K562 (cell line): ENCODE results near the gene CHCHD10. TPM values are rescaled to one million over a fixed set of nuclear protein-coding genes. Genes with fewer than 3 reads are reported as not detected.

ENCODE experiments used
- CHD2 ChIP-seq: IDR thresholded peaks from 2 replicates; pipeline ENCODE4 v1.6.1; 2011; ENCODE audit warnings: low read depth, low read length
- FIP1L1 ChIP-seq: fragments of 200-400 bp; formaldehyde crosslinking; IDR thresholded peaks from 2 replicates; pipeline ENCODE4 v1.6.1; 2018; ENCODE audit warnings: mild to moderate bottlenecking, low read depth, low read length; ENCODE audit not compliant: poor library complexity, severe bottlenecking
- FOXP1 ChIP-seq: sonication (generic); formaldehyde crosslinking; IDR thresholded peaks from 2 replicates; pipeline ENCODE4 v1.8.0; 2022; ENCODE audit warnings: mild to moderate bottlenecking, missing genetic modification reagents
- KAT7 ChIP-seq: sonication (generic); formaldehyde crosslinking; IDR thresholded peaks from 2 replicates; pipeline ENCODE4 v1.8.0; 2022; ENCODE audit warnings: missing genetic modification reagents, mild to moderate bottlenecking, borderline replicate concordance
- MAFF ChIP-seq: IDR thresholded peaks from 2 replicates; pipeline ENCODE4 v1.6.1; 2012; ENCODE audit warnings: low read length, improper control_type of control experiment
- MAZ ChIP-seq, 2 experiments: fragments of 450-650 bp in 1 of 2; sonication (generic) in 1 of 2; formaldehyde crosslinking; IDR thresholded peaks in 1 of 2; conservative IDR thresholded peaks in 1 of 2; 2 replicates each; pipeline versions ENCODE4 v1.4.0 to v1.5.0; 2020; ENCODE audit warnings: mild to moderate bottlenecking in 1 of 2, missing genetic modification reagents in 1 of 2
- PURB ChIP-seq: sonication (generic); formaldehyde crosslinking; IDR thresholded peaks from 2 replicates; pipeline ENCODE4 v1.9.0; 2021; ENCODE audit warnings: low read depth, mild to moderate bottlenecking, missing genetic modification reagents
- RFX7 ChIP-seq: fragments of 250-450 bp; sonication (Bioruptor Pico); IDR thresholded peaks from 2 replicates; pipeline ENCODE4 v1.5.1; 2021; ENCODE audit warnings: mild to moderate bottlenecking
- SMAD1 ChIP-seq: fragments of 150-350 bp; IDR thresholded peaks from 2 replicates; pipeline ENCODE4 v1.6.1; 2014; ENCODE audit warnings: low read length, low read depth; ENCODE audit not compliant: partially characterized antibody
- SMARCB1 ChIP-seq: IDR thresholded peaks from 2 replicates; pipeline ENCODE4 v1.6.1; 2011; ENCODE audit warnings: improper control_type of control experiment, low read depth; ENCODE audit not compliant: insufficient read length
- SPI1 ChIP-seq: IDR thresholded peaks from 2 replicates; pipeline ENCODE4 v1.6.1; 2011; ENCODE audit warnings: low read depth, low read length, control low read depth, borderline replicate concordance
- SRF ChIP-seq, 2 experiments: fragments of 250-450, 450-650 bp in 1 of 2; sonication (Bioruptor Pico) in 1 of 2; sonication (generic) in 1 of 2; formaldehyde crosslinking; IDR thresholded peaks; 2 replicates each; pipeline versions ENCODE4 v1.5.0 to v1.5.1; 2020 to 2022; ENCODE audit warnings: mild to moderate bottlenecking in 1 of 2, missing genetic modification reagents in 1 of 2
- U2AF2 ChIP-seq: fragments of 200-400 bp; formaldehyde crosslinking; optimal IDR thresholded peaks from 2 replicates; pipeline ENCODE3; 2017; ENCODE audit warnings: low read depth, mild to moderate bottlenecking, low read length
- ZNF24 ChIP-seq: fragments of 450-650 bp; IDR thresholded peaks from 2 replicates; pipeline ENCODE4 v1.6.1; 2016
- ZNF778 ChIP-seq: fragments of 450-650 bp; formaldehyde crosslinking; IDR thresholded peaks from 2 replicates; pipeline ENCODE4 v1.4.0; 2020; ENCODE audit warnings: mild to moderate bottlenecking, moderate library complexity
- ZNF79 ChIP-seq: fragments of 250-450 bp; sonication (Bioruptor Pico); IDR thresholded peaks from 2 replicates; pipeline ENCODE4 v1.4.0; 2020; ENCODE audit warnings: low read depth, mild to moderate bottlenecking, moderate library complexity
- polyA plus RNA-seq, 8 experiments: library from polyadenylated mRNA; depleted of rRNA in 4 of 8; stranded (reverse) in 5 of 8; unstranded in 3 of 8; fragments of >200 nt; fragmentation: Nextera tagmentation in 2 of 8; fragmentation: Illumina TruSeq in 1 of 8; extraction: Ambion mirVana in 2 of 8; extraction: Trizol in 1 of 8; gene quantifications; 2 replicates each; pipeline versions ENCODE4 v1.2.1 to v1.2.3, GENCODE V29; 2011 to 2014; ENCODE audit warnings: inconsistent platforms in 1 of 8, missing spikeins in 1 of 8
- total RNA-seq, 7 experiments: library from RNA; depleted of rRNA in 6 of 7; stranded (reverse); fragments of >200 nt in 6 of 7; fragmentation: Illumina TruSeq in 2 of 7; extraction: Trizol in 2 of 7; gene quantifications; 2 replicates each; pipeline versions ENCODE4 v1.2.1 to v1.2.3, GENCODE V29; 2011 to 2021; ENCODE audit warnings: low replicate concordance in 1 of 7
- TF ChIP-seq, protein P1 (sequence below): fragments of 250-450 bp; sonication (Bioruptor Pico); IDR thresholded peaks from 2 replicates; pipeline ENCODE4 v1.8.0; 2022; ENCODE audit warnings: inconsistent platforms
- TF ChIP-seq, protein P2 (sequence below), 2 experiments: IDR thresholded peaks; 2 replicates each; pipeline ENCODE4 v1.6.1; 2012; ENCODE audit warnings: improper control_type of control experiment in 2 of 2, low read depth in 2 of 2, low read length in 2 of 2, borderline replicate concordance in 1 of 2
- TF ChIP-seq, protein P3 (sequence below): fragments of 250-450 bp; sonication (Bioruptor Pico); IDR thresholded peaks from 2 replicates; pipeline ENCODE4 v1.4.0; 2020; ENCODE audit warnings: mild to moderate bottlenecking
- TF ChIP-seq, protein P4 (sequence below): fragments of 450-650 bp; formaldehyde crosslinking; IDR thresholded peaks from 2 replicates; pipeline ENCODE4 v1.4.0; 2020; ENCODE audit warnings: mild to moderate bottlenecking, moderate library complexity

CHCHD10 gene
- total and polyA plus RNA-seq, 9 of the 15 experiments (the other 6 are each of a cell fraction or from before 2014, with no cell fraction given), result 15.2 to 292 (median 102) TPM

DNA sequence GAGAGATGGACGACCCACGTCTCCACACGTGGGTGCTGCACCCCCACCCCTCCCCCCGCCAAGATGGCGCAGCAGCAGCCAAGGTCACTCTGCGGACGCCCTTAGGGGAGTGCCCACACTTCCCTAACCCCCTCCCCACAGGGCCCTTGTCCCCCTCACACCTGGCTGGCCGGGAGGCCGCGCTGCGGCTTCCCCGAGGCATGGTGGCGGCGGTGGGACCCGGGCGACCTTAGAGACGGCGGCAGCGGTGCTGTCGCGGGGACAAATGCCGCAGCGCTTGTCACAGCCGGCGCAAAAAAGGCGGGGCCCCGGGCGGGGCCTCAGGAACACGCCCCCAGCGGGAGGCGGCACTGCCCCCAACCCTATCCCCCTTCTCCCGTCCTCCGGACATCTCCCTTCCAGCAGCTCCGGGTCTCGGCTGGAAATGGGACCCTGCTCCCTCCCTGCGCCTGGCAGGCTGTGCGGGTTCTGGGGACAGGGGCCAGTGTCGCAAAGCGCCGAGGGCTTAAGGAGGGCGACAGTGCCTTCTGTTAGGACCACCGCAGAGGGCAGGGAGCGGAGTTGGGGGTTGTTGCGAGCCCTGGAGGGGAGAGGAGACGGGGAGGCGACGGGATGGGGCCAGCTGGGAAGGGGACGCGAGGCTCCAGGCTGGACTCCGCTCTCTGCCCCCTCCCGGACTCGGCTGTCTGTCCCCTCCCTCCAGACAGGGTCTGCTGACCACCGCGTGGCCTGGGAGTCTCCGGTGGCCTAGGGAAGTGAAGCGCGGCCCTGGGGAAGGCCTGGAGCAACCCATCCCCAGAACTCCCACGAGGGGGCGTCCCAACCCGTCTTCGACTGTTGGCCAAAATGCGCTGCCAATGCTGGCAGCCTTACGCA lies at the start of gene CHCHD10 (continued):
- TF ChIP-seq, protein P1, sequence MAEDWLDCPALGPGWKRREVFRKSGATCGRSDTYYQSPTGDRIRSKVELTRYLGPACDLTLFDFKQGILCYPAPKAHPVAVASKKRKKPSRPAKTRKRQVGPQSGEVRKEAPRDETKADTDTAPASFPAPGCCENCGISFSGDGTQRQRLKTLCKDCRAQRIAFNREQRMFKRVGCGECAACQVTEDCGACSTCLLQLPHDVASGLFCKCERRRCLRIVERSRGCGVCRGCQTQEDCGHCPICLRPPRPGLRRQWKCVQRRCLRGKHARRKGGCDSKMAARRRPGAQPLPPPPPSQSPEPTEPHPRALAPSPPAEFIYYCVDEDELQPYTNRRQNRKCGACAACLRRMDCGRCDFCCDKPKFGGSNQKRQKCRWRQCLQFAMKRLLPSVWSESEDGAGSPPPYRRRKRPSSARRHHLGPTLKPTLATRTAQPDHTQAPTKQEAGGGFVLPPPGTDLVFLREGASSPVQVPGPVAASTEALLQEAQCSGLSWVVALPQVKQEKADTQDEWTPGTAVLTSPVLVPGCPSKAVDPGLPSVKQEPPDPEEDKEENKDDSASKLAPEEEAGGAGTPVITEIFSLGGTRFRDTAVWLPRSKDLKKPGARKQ (CRISPR knock-in tag), result no peak
- peak; percentile 57; the same call in 1 of the 2 replicates for TF ChIP-seq SPI1
- TF ChIP-seq ZNF778 (CRISPR knock-in tag), result no peak
- no peak for TF ChIP-seq PURB (CRISPR knock-in tag)
- TF ChIP-seq CHD2, result no peak
- no peak for TF ChIP-seq SRF (CRISPR knock-in tag; IDR thresholded peaks at IDR 0.05)
- no peak for TF ChIP-seq RFX7 (CRISPR knock-in tag)
- peak; percentile 40 for TF ChIP-seq FIP1L1
- no peak for TF ChIP-seq SMAD1
- peak in 1 of 2 experiments; percentile 87; a peak in 2 of 4 replicates for TF ChIP-seq MAZ (CRISPR knock-in tag; conservative IDR thresholded peaks at IDR 0.05 in 1 of 2, IDR thresholded peaks at IDR 0.05 in 1 of 2)
- TF ChIP-seq KAT7, result 0 out of 2 replicates have a peak, but pooled peaks have one; percentile 31
- TF ChIP-seq U2AF2, result no peak
- no peak for TF ChIP-seq ZNF79 (CRISPR knock-in tag)
- TF ChIP-seq, protein P2, sequence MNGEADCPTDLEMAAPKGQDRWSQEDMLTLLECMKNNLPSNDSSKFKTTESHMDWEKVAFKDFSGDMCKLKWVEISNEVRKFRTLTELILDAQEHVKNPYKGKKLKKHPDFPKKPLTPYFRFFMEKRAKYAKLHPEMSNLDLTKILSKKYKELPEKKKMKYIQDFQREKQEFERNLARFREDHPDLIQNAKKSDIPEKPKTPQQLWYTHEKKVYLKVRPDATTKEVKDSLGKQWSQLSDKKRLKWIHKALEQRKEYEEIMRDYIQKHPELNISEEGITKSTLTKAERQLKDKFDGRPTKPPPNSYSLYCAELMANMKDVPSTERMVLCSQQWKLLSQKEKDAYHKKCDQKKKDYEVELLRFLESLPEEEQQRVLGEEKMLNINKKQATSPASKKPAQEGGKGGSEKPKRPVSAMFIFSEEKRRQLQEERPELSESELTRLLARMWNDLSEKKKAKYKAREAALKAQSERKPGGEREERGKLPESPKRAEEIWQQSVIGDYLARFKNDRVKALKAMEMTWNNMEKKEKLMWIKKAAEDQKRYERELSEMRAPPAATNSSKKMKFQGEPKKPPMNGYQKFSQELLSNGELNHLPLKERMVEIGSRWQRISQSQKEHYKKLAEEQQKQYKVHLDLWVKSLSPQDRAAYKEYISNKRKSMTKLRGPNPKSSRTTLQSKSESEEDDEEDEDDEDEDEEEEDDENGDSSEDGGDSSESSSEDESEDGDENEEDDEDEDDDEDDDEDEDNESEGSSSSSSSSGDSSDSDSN (IDR thresholded peaks at IDR 0.05; ENCODE audit: borderline replicate concordance in 1 of 2, low read depth in 2 of 2, low read length in 2 of 2), result 0 out of 4 replicates have a peak, but pooled peaks of 1 of the 2 experiments have one; percentile 11
- TF ChIP-seq, protein P3, sequence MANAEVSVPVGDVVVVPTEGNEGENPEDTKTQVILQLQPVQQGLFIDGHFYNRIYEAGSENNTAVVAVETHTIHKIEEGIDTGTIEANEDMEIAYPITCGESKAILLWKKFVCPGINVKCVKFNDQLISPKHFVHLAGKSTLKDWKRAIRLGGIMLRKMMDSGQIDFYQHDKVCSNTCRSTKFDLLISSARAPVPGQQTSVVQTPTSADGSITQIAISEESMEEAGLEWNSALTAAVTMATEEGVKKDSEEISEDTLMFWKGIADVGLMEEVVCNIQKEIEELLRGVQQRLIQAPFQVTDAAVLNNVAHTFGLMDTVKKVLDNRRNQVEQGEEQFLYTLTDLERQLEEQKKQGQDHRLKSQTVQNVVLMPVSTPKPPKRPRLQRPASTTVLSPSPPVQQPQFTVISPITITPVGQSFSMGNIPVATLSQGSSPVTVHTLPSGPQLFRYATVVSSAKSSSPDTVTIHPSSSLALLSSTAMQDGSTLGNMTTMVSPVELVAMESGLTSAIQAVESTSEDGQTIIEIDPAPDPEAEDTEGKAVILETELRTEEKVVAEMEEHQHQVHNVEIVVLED (CRISPR knock-in tag), result peak; percentile 54; the same call in 1 of the 2 replicates
- TF ChIP-seq FOXP1, result peak; percentile 8; the same call in 1 of the 2 replicates
- TF ChIP-seq MAFF, result no peak
- no peak for TF ChIP-seq SMARCB1
- TF ChIP-seq, protein P4, sequence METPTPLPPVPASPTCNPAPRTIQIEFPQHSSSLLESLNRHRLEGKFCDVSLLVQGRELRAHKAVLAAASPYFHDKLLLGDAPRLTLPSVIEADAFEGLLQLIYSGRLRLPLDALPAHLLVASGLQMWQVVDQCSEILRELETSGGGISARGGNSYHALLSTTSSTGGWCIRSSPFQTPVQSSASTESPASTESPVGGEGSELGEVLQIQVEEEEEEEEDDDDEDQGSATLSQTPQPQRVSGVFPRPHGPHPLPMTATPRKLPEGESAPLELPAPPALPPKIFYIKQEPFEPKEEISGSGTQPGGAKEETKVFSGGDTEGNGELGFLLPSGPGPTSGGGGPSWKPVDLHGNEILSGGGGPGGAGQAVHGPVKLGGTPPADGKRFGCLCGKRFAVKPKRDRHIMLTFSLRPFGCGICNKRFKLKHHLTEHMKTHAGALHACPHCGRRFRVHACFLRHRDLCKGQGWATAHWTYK, result peak; percentile 86
- TF ChIP-seq ZNF24, result no peak
